Suppressor macrophage treated with lipopolysaccharide for 4 hours (primary cell): ENCODE measurements around the gene AFF3.

ENCODE experiments used
- DNase-seq: peaks from one replicate; pipeline ENCODE4 v3.0.0-alpha.2; 2020

Gene AFF3

DNA sequence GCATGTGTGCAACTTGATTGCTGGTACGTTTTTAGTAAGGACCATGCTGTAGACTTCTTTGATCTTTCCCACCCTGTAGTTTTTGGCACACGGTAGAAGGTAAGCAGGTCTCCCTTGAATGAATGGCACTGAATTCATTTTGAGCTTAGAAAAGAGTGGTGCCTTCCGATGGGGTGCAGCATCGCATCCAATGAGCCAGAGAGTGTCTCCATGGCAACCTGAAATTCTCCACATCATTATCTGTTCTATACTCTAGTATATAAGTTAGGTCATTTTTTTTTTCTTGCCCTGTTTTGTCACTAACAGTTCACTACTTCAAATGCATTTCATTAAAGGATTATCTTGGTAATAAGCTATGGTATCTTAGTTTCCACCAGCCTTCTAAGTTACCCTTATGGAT, 571.4 kb downstream of the AFF3 start:
- no peak for DNase-seq

DNA sequence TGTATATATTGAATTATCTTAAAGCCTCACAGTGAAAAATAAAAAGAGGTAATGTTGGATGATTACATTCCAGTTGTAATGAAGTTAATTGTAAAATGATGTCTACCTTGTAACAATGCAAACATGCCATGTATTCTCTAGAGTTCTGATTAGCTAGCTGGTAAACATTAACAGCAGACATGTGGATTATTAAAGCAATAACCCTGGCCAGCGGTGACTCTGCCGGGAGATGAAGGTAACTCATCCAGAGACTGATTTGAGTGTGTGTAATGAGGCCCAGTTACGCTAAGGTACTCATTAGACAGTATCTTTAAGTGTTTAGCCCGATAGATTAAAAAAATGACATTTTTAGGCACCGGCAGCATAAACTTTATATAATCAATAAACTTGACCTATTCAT, 573.0 kb downstream of the AFF3 start:
- no peak for DNase-seq

DNA sequence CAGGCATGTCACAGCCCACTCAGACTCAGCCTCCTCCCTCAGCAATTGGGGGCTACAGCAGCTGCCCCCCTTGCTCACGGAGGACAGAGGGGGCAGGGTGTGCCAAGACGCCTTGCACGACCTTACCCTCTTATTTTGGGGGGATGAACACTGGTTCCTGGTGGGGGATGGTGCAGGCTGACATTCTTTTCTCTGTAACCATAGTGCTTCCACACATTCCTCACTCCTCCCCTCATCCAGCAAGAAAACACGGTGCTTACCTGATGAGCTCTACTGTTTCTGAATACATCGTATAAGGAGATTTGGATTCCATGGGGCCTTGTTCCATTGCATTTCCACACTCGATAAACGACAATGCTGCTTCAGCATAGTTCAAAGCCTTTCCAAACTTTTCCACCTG, 577.2 kb downstream of the AFF3 start:
- DNase-seq = no peak

DNA sequence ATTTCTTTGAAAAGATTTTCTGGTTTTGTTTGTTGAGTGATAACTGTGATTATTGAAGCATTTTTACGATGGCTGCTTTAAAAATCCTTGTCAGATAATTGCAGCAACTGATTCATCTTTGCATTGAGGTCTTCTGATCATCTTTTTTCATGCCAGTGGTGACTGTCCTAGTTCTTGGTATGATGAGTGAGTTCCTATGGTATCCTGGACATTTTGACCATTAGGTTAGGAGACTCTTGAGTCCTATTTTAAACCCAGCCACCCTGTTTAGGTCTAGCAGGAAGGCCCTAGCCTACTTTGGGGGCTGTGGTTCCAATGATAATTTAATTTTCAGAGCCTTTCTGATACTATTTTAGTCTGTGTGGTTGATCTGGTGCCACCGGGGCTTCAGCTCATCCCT, 579.9 kb downstream of the AFF3 start:
- no peak for DNase-seq

DNA sequence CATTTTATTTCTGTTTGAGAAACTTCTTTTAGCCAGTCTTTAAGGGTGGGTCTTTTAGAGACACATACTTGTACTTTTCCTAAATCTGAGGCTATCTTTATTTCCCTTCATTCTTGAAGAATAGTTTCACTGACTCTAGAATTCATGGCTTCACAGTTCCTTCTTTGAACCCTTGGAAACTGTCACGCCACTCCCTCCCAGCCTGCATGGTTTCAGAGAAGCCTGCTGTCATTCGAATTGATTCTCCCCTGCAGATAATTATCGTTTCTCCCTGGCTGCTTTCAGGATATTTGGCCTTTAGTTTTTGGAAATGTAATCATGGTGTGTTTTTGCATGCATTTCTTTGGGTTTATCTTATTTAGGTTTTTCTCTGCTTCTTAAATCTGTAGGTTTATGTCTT, 580.6 kb downstream of the AFF3 start:
- no peak for DNase-seq

DNA sequence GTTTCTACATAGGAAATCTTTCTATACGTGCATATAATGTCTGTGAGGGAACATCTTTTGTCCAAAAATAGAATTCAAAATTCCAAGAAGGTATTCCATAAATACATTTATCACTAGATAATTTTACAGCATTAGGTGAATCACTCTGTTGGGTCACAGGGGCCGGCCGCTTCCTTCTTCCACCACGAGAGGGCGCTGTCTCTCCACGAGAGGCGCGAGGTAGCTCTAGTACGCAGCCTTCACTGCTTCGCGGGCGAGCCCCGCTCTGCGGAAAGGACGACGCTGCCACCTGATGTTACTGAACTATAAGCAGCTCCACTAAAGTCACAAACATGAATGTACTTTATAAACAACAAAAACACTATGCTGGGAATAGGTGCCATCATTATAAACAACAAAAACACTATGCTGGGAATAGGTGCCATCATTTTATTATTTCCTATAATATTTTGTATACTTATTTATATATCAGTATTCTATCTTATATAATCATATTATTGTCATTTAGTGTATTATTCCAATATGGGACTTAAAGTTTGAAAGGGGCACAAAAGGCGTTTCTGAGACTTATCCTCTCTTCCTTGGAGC, 583.2 kb downstream of the AFF3 start:
- peak; percentile 91 for DNase-seq

DNA sequence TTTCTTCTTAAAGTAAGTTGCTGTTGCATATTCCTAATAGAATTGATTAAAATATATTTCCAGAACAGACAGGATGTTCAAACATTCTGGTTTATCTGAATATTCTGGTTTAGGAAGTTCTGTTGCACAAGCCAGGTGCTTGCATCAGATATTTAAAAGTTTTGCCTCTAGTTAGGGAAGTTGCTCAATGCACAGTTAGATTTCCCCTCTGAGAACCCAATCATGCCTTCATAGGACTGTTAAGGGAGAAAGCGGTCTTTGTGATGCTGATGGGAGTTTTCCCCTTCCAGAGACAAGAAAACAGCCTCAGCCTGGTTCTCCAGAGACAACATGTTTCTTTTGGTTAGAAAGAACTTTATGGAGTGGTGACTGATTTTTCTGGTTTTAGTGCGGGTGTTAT, 587.0 kb downstream of the AFF3 start:
- peak; percentile 65 for DNase-seq

DNA sequence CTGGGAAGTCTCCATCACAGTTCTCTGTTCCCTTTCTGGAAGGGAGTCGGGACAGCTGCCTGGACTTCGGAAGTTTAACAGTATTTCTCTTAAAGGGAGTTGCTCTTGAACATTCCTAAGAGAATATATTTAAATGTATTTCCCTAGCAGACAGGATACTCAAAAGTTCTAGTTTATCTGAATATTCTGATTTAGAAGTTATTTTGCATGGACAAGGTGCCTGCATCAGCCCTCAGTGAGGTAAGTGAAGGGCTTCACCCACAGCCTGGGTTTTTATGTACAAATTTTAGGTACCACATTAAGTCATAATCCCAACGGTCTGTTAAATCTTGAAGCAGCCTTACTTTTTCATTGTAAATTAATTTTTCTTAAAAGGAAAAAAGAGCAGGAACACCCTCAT, 587.5 kb downstream of the AFF3 start:
- DNase-seq = no peak

DNA sequence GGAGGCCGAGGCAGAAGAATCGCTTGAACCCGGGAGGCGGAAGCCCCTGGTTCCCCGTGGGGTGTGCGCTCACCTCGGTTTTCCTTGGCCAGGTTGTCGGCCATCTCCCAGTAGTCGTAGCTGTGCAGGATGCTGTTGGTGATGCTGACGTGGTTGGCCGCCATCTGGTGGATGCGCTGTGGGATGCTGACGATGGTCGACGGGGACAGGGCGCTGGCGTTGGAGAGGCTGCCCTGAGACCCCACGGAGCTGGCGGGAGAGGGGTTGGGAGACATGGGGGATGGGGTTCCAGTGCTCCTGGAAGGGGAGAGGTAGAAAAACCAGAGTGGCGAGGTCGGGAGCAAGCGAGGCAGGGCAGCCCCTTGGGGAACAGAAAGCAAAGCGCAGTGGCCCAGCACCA, 588.2 kb downstream of the AFF3 start:
- no peak for DNase-seq

DNA sequence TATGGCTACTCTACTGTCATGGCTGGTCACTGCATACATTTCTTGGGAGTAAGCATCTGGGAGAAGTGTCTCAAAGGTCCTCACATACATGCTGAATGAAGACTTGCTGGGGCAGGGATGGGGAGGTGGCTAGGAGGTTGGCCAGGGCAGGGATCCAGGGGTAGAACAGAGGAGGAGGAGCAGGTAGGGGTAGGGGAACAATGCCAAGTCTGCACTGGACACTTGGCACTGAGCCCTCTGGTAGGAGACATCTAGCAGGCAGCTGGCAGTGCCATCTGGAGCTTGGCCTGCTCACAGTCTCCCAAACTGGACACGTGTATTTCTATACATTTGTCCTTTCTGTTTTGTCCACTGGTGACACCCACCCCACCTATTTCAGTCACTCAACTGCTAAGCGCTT, 589.9 kb downstream of the AFF3 start:
- DNase-seq = no peak

DNA sequence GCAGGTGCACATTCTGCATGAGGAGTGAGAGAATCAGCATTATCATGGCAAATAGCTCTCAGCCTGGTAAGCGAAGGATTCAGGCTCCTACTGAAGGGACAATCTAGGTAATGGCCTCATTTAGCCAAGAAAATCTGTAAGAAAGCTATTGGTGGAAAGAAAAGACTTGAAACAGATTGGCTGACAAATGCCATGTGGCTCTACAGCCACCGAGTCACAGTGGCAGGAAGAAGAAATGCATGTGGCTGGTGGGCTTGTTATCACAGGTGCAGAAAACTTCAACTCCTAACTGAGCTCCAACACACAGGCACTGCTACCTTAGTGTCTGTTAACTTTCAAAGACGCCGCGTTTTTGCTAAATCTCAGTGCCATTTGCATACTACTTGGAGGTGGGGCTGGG, 592.0 kb downstream of the AFF3 start:
- DNase-seq = no peak

DNA sequence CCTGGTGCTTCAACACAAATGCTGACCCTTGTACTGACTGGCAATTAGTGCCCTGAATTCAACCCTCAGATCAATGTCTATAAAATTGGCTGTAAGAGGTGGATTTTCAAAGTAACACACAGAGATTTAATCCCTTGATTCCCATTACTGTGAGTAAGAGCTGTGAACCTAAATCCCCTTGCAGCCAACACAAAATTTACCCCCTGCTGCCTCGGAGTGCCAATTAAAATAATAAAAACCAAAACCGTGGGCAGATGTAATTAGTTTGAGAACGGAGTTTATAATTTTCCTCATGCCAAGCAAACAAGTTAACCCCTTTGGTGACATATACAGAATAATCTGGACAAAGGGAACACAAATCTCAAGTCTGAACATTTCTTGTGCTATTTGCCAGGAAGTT, 596.8 kb downstream of the AFF3 start:
- no peak for DNase-seq

DNA sequence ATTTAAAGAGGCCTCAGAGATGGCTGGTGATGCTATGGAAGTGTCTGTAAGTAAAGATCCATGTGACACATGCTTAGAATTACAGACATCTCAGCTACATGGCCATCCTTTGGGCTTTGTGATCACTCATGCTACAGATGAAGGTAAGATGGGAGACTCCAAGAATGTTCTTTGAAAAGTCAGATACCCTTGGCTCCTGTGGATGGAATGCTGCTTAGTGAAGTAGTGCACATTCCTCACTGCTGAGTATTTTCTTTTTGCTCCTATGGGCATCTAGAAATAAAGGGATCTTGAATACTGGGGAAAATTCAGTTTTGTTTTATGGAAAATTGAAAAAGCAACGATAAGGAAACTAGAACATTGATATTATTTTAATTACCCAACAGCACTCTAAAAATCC, 597.3 kb downstream of the AFF3 start:
- DNase-seq = no peak

DNA sequence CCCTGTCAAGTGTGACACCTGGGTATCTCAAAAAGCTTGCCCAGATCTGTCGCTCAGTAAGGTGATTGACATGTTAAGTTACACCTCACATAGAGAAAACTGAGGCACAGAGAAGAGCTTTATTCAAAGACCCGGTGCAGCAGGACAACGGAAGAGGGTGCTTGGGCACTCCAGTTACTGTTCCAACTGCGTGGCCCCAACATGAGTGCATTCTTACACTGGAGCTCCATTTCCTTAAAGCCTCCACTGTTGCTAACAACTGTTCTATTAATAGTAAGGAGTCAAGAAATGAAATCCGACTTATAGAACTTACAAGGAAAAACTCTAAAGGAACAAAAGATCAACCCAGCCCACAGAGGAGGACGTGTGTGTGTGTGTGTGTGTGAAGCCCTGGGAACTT, 597.8 kb downstream of the AFF3 start:
- no peak for DNase-seq

DNA sequence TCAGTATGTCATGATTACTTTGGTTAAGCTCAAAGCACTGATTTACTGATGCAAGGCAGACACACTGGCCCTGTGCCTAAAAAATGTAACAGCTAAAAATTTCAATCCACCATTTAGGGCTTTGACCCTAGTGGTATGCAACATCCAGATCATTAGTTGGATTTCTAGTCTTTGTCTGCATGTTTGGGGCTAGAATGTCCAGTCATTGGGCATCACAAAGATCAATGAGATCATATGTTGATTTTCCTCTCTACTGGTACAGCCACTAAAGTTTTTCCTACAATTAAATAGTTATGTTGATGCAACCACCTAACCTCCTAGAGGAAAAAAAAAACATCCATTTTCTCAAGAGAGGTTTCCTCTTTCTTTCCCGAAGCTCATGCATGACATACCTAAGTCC, 599.1 kb downstream of the AFF3 start:
- DNase-seq = no peak

DNA sequence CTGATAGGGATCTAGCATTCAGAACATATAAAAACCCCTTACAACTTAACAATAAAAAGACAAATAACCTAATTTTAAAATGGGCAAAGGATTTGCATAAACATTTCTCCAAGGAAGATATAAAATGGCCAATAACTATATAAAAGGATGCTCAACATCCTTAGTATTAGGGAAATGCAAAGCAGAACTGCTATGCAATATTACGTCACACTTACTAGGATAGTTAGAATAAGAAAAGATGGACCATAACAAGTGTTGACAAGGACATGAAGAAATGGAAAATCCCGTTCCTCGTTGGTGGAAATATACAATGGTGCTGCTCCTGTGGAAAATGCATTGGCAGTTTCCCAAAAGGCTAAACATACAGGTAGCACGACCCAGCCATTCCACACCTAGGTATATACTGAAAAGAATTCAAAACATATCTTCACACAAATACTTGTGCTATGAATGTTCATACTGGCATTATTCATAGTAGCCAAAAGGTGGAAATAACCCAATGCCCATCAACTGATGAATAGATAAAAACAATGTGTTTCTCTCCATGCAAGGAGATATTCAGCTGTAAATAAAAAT, 604.4 kb downstream of the AFF3 start:
- DNase-seq = no peak

DNA sequence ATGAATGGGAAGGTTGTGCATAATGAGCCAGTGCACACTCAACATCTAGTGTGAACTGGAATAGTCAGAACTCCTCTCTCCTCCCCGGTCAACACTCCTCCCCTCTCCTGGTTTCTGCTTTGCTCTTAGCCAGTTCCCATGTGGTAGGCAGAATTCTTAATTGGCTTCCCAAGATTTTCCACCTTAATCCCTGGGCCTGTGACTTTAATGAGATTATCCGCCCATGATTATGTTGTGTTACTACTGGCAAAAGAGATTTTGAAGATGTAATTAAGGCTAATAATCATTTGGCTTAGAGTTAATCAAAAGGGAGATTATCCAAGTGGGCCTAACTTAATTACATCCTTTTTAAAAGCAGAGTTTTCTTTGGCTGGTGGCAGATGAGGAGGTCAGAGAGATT, 618.3 kb downstream of the AFF3 start:
- no peak for DNase-seq

DNA sequence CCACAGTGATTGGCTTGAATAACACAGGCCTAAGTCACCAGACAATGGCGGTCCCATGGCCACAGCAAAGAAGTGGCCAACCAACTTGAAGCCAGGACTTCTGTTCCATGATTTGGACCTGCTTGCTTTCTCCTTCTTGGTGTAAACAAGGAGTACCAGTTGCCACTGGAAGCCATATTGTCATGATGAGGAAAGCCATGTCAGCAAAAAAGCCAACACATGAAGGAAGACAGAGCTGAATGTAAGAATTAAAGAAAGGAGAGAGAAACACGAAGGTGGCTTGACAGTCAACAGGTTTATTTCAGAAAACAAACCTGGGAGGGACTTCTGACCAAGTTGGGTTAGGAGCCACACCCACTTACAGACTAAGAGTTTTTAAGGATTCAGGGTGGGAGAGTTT, 620.2 kb downstream of the AFF3 start:
- DNase-seq = no peak

DNA sequence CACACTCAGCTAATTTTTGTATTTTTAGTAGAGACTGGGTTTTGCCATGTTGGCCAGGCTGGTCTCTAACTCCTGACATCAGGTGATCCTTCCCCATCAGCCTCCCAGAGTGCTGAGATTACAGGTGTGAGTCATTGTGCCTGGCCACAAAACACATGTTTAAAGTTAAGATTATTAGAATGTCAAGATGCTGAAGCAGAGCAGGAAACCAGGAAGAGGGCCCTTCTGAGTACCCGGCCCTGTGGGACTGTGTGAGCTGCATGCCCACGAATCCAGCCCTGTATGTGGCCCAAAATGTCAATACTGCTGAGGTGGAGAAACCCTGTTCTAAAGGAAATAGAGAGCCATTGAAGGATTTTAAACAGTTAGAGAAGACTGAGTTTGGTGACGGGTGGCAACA, 621.6 kb downstream of the AFF3 start:
- no peak for DNase-seq

DNA sequence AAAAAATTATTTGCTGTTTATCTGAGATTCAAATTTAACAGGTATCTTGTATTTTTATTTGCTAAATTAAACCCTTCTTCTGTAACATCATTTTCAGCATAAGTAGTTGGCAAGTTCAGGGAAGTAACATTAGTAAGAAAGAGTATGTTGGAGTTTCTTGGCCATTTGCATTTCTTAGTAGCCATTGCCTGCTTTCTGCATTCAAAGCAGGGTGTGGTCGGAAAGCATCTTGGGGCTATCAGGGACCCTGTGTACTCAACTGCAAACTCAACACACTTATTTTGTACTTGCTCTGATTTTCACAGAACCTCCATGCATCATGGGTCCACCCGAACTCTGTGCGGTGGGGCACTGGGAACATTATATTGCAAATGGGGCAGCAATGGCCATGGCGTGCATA, 622.2 kb downstream of the AFF3 start:
- DNase-seq = no peak

DNA sequence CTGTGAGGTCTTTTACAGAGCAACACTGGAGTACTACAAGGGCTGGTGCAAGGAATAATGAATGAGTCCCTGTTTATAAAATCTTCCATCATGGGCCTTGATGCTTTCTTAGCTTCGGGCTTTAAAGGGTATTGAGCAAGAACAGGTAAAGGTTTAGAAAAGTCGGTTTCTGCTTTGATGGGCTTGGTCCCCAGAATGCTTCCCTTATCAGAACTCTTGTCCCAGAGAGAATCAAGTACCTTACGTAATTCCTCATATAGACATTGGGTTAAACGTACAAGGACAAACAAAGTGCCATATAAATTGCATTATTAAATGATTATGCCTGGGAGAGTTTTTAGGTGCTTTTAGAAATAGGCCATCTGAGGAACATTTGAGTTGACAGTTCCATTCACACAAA, 628.0 kb downstream of the AFF3 start:
- no peak for DNase-seq

DNA sequence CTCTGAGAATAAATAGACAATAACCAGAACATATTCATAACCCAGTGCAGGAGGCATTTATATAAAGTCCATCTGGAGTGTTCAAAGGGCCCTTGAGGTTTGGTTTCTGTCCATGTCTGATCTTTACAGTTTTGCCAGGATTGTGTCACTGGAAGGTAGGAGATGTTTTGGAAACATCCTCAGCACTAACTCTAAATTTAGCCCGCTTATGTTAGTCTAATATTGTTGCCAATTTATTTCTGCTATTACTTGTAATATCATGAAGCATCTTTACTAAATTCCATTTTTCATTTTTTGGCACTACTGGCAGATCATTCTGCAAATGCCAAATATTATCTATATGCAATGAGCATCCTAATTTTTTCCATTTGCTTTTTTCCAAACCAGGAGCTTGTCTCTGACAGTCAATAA, 630.2 kb downstream of the AFF3 start:
- DNase-seq = no peak

DNA sequence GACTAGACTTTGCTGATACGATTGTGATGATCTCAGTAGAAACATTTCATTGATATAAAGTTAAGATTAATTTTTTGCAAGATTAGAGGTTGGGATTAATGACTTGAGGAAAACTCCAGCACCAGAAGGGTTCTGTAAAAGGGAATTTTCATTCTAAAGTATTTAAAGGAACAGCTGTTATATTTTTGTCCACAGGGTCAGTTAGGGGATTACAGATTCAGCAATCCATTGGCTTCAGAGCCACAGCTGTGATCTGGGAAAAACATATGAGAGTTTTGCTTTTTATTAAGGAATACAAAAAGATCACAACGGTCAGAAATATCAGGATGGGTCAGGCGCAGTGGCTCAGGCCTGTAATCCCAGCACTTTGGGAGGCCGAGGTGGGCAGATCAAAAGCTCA, 633.0 kb downstream of the AFF3 start:
- DNase-seq = no peak

DNA sequence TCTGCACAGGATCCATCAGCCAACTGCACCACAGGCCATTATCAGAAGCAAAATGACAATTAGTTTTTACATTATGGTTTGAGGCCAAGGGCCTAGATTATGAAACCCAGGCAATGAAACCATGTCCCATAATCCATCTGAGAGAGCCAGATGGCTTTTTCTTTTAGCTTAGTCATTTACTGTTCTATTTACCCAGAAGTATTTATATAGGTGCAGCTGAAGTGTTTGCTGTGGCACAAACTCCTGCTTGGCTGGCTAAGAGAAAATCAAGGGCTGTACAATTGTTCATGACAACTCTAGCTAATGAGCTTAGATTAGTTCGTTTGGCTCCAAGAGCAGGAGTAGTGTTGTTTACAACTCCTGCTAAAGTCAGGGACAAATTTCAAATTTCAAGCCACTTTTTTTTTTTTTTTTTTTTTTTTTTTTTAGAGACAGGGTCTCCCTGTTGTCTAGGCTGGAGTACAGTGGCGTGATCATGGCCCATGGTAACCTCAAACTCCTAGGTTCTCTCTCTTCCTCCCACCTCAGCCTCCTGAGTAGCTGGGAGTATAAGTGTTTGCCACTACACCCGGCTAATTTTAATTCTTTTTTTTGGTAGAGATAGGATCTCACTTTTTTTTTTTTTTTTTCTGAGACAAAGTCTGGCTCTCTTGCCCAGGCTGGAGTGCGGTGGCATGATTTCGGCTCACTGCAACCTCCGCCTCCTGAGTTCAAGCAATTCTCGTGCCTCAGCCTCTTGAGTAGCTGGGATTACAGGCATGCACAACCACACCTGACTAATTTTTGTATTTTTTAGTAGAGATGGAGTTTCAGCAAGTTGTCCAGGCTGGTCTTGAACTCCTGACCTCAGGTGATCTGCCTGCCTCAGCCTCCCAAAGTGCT, 634.2 kb downstream of the AFF3 start:
- DNase-seq = no peak
